BLaER1 (cell line): ENCODE data around the gene RNF149.
A peak's percentile ranks its signal among the peaks of the same experiment; 100 is the strongest.

Experiments
- H3K27ac ChIP-seq: shearing (Covaris generic); formaldehyde crosslinking; 2 replicates; pipeline ENCODE4 v1.8.1; 2022
- H3K27me3 ChIP-seq: shearing (Covaris generic); formaldehyde crosslinking; 2 replicates; pipeline ENCODE4 v1.8.1; 2022
- H3K36me3 ChIP-seq: shearing (Covaris generic); formaldehyde crosslinking; 2 replicates; pipeline ENCODE4 v1.8.1; 2022
- H3K4me1 ChIP-seq: shearing (Covaris generic); formaldehyde crosslinking; 2 replicates; pipeline ENCODE4 v1.8.1; 2022
- H3K4me2 ChIP-seq: shearing (Covaris generic); formaldehyde crosslinking; 2 replicates; pipeline ENCODE4 v1.8.1; 2022
- H3K4me3 ChIP-seq: shearing (Covaris generic); formaldehyde crosslinking; 2 replicates; pipeline ENCODE4 v1.8.1; 2022
- H3K9ac ChIP-seq: shearing (Covaris generic); formaldehyde crosslinking; 2 replicates; pipeline ENCODE4 v1.8.1; 2022
- H3K9me3 ChIP-seq: shearing (Covaris generic); formaldehyde crosslinking; 2 replicates; pipeline ENCODE4 v1.8.1; 2022
- H4K20me1 ChIP-seq: shearing (Covaris generic); formaldehyde crosslinking; 2 replicates; pipeline ENCODE4 v1.8.1; 2022
- Cebpa-rat ChIP-seq: shearing (Covaris generic); IDR thresholded peaks from 2 replicates; pipeline ENCODE4 v1.8.1; 2022

Gene RNF149

DNA sequence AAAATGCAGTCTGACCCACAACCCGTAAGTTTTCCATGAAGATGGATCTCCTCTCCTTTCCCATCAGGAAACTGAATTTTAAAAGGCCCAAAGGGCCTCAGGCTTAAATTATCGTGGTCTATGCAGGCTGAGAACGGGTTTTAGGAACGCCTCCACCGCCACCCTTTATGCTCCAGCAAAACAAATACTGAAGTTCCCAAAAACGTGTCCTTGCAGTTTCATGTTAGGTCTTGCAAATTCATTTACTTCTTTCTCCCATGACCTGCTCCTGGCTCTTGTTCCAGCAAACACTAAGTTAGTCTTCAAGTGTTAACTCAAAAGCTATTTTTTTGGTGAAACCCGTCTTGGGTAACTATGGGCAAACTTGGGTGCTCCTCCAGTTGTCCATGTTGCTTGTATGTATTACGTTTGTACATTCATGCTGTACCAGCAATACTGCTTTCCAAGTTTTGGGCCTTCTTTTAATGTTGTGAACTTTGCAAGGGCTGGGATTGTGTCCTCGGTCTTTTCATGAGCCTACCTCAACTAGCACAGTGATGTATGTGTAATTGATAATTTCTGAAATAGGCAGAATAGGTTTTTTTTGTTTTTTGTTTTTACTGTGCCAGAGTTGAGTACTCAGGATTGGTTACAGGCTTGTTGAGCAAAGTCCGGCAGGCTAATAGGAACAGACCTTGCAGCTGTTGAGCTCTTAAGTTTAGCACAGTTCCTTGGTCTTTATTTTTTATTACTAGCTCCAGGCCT lies 1.8 kb upstream of the RNF149 start:
- no peaks in the 10 kb centered on the region for H3K9me3 ChIP-seq
- H3K27ac ChIP-seq: no peak overlapping the region
- H4K20me1 ChIP-seq: peaks cover 26% of the 10 kb centered on the region
- TF ChIP-seq Cebpa-rat: no peak
- no peaks in the 10 kb centered on the region for H3K27me3 ChIP-seq
- no peak overlapping the region for H3K4me2 ChIP-seq
- H3K36me3 ChIP-seq: peaks cover 12% of the 10 kb centered on the region; the same call in 1 of the 2 replicates
- peaks cover 37% of the 10 kb centered on the region for H3K4me1 ChIP-seq
- no peak overlapping the region for H3K4me3 ChIP-seq
- H3K9ac ChIP-seq: no peak overlapping the region

DNA sequence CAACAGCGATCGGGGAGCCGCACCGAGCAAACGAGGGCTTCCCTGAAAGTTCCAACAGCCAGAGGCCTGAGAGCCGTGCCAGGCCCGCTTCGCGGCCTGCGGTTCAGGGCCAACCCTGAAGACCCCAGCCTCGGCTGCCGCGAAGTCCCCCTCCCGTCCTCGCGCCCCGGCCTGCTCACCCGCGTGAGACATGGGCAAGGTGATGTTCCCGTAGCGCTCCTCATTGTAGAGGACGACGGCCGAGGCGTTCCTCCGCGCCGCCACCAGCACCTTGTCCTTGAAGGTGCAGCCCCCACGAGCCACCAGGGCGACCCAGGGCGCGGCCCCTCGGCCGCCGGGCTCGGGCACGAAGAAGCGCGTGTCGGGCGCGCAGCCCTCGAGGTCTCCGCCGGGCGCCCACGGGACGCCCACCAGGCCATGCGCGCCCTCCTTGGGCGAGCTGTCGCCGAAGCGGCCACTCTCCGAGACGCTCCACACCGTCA lies 510 bp downstream of the RNF149 start:
- H3K27ac ChIP-seq: peak overlapping the region; percentile 98

DNA sequence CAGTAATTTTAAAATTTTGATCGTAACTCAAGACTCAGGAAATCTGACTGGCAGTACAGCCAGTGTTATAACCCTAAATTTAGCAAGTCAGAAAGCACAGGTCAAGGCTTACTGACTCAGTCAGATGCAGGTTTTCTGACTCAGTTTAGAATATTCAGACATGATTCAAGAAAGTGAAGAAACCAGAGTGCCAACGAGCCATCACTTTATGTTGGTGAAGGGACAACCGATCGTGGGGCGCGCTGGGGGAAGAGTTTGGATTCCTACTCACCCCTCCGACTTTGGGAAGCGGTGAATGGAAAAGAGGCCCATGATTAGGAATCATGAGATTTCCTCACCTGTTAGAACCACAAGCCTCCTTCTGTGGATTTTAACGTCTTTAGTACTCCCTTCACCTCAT lies 998 bp downstream of the RNF149 start:
- no peaks in the 10 kb centered on the region for H3K27me3 ChIP-seq
- H3K27ac ChIP-seq: peak overlapping the region; percentile 98
- no peak for TF ChIP-seq Cebpa-rat
- H3K4me3 ChIP-seq: peak overlapping the region; percentile 97
- peaks cover 52% of the 10 kb centered on the region for H3K4me1 ChIP-seq
- peaks cover 54% of the 10 kb centered on the region for H4K20me1 ChIP-seq
- no peaks in the 10 kb centered on the region for H3K9me3 ChIP-seq
- peak overlapping the region; percentile 98 for H3K4me2 ChIP-seq
- H3K9ac ChIP-seq: peak overlapping the region; percentile 98
- peaks cover 33% of the 10 kb centered on the region for H3K36me3 ChIP-seq

More for the DNA sequence above, 510 bp downstream of the RNF149 start:
- peak overlapping the region; percentile 98 for H3K4me2 ChIP-seq
- no peak for TF ChIP-seq Cebpa-rat
- peak overlapping the region; percentile 97 for H3K4me3 ChIP-seq
- H3K27me3 ChIP-seq: no peaks in the 10 kb centered on the region
- no peaks in the 10 kb centered on the region for H3K9me3 ChIP-seq
- H3K36me3 ChIP-seq: peaks cover 28% of the 10 kb centered on the region
- peak overlapping the region; percentile 98 for H3K9ac ChIP-seq
- peaks cover 49% of the 10 kb centered on the region for H4K20me1 ChIP-seq
- H3K4me1 ChIP-seq: peaks cover 52% of the 10 kb centered on the region

DNA sequence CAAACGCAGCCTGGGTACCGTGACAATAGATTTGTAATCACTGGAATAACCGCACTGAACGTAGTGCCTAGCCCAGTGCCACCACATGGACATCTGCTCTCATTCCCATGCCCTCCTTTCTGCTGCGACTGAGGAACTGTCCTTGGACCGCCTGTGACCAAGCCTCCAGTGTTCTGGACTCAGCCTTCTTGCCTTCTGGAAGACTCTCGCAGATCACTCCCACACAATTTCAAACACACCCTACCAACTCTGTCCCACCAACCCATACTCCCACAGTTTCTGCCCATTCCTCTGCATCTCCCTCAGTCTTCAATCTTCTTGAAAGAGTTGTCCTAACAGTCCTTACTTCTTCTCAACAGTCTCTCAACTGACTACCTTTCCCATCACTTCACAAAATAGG lies 2.1 kb downstream of the RNF149 start:
- H3K9ac ChIP-seq: peak overlapping the region; percentile 98
- peak overlapping the region; percentile 98; the same call in 1 of the 2 replicates for H3K27ac ChIP-seq
- TF ChIP-seq Cebpa-rat: no peak
- H3K36me3 ChIP-seq: peaks cover 36% of the 10 kb centered on the region
- peak overlapping the region; percentile 97 for H3K4me3 ChIP-seq
- H3K4me2 ChIP-seq: peak overlapping the region; percentile 98
- no peaks in the 10 kb centered on the region for H3K9me3 ChIP-seq
- peaks cover 49% of the 10 kb centered on the region for H3K4me1 ChIP-seq
- no peaks in the 10 kb centered on the region for H3K27me3 ChIP-seq
- peaks cover 65% of the 10 kb centered on the region for H4K20me1 ChIP-seq

DNA sequence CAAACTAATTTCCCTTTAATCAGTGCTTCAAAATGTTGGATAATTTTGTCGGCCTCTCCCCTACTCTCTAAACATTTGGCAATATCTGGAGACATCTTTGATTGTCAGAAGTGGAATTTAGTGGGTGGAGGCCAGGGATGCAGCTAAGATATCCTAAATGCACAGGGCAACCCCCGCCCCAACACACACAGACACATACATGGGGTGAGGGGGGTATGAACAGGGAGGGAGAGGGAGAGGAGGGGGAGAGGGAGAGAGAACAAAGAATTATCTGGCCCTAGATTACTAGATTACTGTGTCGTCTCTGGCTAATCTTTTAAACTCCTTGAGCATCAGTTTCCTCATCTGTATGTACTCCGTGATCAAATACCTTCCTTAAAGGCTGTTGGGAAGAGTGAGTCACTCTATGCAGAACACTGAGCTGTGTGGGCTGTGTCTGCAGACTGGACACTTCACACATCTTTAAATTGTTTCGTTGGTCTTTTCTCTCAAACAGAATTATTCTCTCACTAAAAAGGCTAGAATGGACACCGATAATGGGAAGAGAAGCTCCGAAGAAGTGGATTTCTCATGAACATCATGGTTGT lies 2.9 kb downstream of the RNF149 start:
- H3K4me3 ChIP-seq: 0 out of 2 replicates have a peak overlapping the region, but pooled peaks have one; percentile 97
- H3K9me3 ChIP-seq: no peaks in the 10 kb centered on the region
- H3K9ac ChIP-seq: 0 out of 2 replicates have a peak overlapping the region, but pooled peaks have one; percentile 98
- H3K4me2 ChIP-seq: peak overlapping the region; percentile 98
- no peak for TF ChIP-seq Cebpa-rat
- no peak overlapping the region for H3K27ac ChIP-seq
- H3K4me1 ChIP-seq: peaks cover 52% of the 10 kb centered on the region
- peaks cover 44% of the 10 kb centered on the region for H3K36me3 ChIP-seq
- H3K27me3 ChIP-seq: no peaks in the 10 kb centered on the region
- peaks cover 73% of the 10 kb centered on the region for H4K20me1 ChIP-seq

DNA sequence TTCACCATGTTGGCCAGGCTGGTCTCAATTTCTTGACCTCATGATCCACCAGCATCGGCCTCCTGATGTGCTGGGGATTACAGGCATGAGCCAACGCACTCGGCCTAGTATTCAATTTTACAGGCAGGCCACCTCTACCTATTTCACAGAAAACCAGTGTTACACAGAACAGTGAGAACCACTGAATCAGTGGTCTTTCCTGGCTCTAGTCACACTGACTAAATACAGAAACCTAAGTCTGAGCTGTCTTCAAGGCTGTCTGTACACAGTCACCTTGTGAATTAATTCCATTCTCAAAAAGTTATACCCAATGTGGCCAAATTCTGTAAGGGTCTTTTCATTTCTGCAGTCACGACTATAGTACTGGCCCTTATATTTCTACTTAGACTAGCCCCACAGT lies 3.5 kb downstream of the RNF149 start:
- H3K36me3 ChIP-seq: peaks cover 47% of the 10 kb centered on the region
- no peak for TF ChIP-seq Cebpa-rat
- no peak overlapping the region for H3K27ac ChIP-seq
- H3K4me2 ChIP-seq: peak overlapping the region; percentile 98
- peaks cover 56% of the 10 kb centered on the region for H3K4me1 ChIP-seq
- H4K20me1 ChIP-seq: peaks cover 79% of the 10 kb centered on the region
- H3K27me3 ChIP-seq: no peaks in the 10 kb centered on the region
- H3K9me3 ChIP-seq: no peaks in the 10 kb centered on the region
- H3K9ac ChIP-seq: 0 out of 2 replicates have a peak overlapping the region, but pooled peaks have one; percentile 16
- no peak overlapping the region for H3K4me3 ChIP-seq

DNA sequence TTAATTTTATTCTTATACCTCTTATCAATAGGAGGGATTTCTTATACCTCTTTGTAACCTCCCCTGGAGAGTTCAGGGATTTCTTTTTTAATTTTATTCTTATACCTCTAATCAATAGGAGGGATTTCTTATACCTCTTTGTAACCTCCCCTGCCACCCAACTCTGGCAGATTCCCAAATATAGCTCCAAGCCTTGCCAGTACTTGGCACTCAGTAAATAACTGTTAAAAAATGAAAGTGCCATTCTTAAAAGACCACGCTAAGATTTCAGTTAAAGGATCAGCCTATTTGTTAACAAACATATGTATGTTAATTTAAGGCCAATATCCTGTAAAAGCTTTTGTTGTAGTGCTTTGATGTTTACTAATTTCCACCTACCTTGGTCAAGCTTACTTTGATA lies 4.8 kb downstream of the RNF149 start:
- Histone ChIP-seq H3K27ac (no peak overlapping the region), H4K20me1 (peaks cover 92% of the 10 kb centered on the region), H3K9ac (no peak overlapping the region), H3K4me1 (peaks cover 47% of the 10 kb centered on the region), H3K9me3 (no peaks in the 10 kb centered on the region), H3K4me3 (no peak overlapping the region), H3K4me2 (peak overlapping the region; percentile 98; the same call in 1 of the 2 replicates), H3K27me3 (no peaks in the 10 kb centered on the region), H3K36me3 (peaks cover 61% of the 10 kb centered on the region)
- TF ChIP-seq Cebpa-rat: no peak

DNA sequence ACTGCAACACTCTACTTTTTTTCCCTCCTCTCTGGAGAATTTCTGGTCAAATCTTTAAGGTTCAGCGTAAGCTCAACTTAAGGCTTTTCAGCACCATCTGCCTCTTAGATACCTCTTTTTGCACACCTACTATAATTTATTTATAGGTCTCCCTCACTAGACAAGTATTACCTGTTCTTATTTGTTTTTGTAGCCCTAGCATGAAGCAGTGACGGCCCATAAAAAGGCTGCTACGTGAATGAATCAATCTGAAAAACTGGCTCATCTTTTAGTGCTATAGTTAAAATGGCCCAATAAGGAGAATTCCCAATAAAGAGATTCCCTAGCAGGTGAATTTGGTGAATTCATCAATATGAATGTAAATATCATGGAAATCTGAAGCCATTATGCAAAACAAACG lies 6.5 kb downstream of the RNF149 start:
- H3K9ac ChIP-seq: no peak overlapping the region
- no peak overlapping the region for H3K4me3 ChIP-seq
- H3K9me3 ChIP-seq: no peaks in the 10 kb centered on the region
- peaks cover 70% of the 10 kb centered on the region for H3K36me3 ChIP-seq
- no peak overlapping the region for H3K27ac ChIP-seq
- no peak overlapping the region for H3K4me2 ChIP-seq
- H3K27me3 ChIP-seq: no peaks in the 10 kb centered on the region
- TF ChIP-seq Cebpa-rat: no peak
- H3K4me1 ChIP-seq: peaks cover 53% of the 10 kb centered on the region
- H4K20me1 ChIP-seq: peaks cover 100% of the 10 kb centered on the region

DNA sequence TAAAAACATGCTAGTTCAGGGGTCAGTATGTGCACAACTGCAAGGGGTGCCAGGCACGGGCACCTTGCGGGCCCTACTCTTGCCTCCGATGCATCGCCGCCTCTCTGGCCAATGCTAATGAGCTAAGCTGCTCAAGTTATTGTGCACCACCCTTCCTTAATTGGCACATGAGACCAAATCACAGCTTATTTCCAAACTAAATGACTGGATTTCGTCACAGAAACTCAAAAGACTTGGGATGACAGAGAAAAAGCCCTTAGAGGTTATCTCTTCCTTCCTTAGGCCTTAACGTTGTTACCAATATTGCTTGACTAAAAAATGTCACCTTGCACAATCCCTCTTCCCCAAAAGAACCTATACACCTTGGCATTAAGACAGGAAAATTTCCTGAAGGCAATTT lies 7.7 kb downstream of the RNF149 start:
- Histone ChIP-seq H3K4me1 (peaks cover 44% of the 10 kb centered on the region), H3K27me3 (no peaks in the 10 kb centered on the region), H4K20me1 (peaks cover 100% of the 10 kb centered on the region), H3K27ac (no peak overlapping the region), H3K4me3 (no peak overlapping the region), H3K9me3 (no peaks in the 10 kb centered on the region), H3K9ac (no peak overlapping the region), H3K36me3 (peaks cover 63% of the 10 kb centered on the region), H3K4me2 (no peak overlapping the region)
- TF ChIP-seq Cebpa-rat: no peak

DNA sequence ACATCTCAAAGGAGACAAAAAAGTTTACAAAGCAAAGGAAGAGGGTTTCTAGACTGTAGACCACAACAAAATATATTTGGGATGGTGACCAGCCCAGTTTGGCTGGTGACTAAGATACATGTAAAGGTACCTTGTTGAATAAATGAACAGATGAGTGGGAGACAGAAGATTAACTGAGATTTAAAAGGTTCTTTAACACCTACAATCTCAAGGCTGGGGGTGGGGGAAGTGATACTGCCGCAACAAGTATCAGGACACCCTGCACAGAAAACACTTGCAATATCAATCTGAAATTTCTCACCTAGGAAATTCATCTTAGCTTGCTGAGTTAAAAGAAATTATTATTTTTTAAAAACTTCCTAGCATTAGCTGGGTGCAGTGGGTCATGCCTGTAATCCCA lies 8.3 kb downstream of the RNF149 start:
- H4K20me1 ChIP-seq: peaks cover 100% of the 10 kb centered on the region
- TF ChIP-seq Cebpa-rat: no peak
- H3K9me3 ChIP-seq: no peaks in the 10 kb centered on the region
- H3K4me2 ChIP-seq: no peak overlapping the region
- H3K4me3 ChIP-seq: no peak overlapping the region
- H3K27ac ChIP-seq: no peak overlapping the region
- H3K27me3 ChIP-seq: no peaks in the 10 kb centered on the region
- H3K36me3 ChIP-seq: peaks cover 64% of the 10 kb centered on the region
- H3K9ac ChIP-seq: no peak overlapping the region
- peaks cover 37% of the 10 kb centered on the region for H3K4me1 ChIP-seq
